GM21367 (cell line): ENCODE measurements around the gene GADD45B.
"Not testable (repeated sequence)": the region's sequence is repeated elsewhere in the genome, so short reads cannot be mapped to it uniquely, and the experiment has no call there.

Source experiments
- ATAC-seq: cut with Tn5 transposase; IDR thresholded peaks from one replicate; pipeline ENCODE4 v1.9.1; 2021; ENCODE audit not compliant: unreplicated experiment

GADD45B gene

DNA sequence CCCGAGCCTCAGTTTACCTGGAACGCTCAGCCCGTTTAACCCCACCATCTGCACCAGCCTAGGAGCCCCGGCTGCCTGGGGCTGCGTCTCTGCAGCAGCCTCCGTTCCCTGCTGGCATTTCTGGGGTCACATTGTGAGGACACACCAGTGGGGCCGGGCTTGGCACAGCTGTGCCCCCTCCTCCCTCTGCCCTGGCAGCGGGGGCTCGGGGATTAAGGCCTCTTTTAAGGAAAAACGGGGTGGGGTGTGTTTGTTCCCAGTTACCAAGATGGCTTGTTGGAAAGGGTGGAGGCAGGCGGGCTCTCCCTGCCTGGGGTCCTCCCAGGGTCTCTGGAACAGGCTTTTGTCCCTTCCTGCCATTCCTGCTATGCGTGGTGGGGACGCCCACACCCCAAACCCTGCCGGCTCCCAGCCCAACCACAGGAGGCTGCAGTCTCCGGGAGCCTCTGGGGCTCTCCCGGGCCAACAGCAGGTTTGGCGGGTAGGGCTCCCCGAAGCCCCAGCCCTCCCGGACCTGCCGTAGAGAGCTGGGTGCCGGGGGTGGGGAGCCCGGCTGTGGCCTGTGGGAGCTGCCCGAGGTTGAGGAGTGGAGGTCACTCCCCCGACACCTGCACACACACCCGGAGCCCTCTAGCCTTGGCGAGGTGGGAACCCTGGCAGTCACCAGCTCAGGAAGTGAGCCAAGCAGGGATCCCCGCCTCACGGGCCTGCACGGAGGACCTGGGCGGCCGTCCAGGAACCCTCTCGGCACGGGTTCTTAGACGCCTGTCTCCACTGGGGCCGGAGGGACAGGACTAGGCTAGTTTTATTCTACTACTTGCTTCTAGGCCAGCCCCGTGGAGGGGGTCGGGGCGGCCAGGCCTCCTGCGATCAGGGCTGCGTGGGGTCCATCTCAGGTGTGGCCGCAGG, 36.9 kb downstream of the GADD45B start:
- no peak for ATAC-seq

DNA sequence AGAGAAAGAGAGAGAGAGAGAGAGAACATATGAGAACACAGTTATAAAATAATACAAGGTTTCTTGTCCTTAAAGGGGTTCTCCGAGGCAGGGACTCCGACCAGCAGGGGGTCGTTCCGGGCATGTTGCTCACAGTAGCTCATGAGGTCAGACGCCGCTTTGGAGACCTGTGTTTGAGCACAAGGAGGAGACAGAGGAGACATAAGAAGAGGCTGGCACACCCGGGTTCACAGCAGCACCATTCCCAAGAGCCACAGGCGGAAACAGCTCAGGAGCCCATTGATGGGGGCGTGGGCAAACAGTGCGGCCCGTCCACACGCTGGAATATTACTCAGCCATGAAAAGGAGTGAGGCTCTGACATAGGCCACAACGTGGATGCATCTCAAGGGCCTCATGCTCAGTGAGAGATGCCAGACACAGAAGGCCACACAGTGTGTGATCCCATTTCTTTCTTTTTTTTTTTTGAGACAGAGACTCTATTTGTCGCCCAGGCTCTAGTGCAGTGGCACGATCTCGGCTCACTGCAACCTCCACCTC, 39.1 kb downstream of the GADD45B start:
- no peak for ATAC-seq

- ATAC-seq, result no peak
Observed at GRCh38 chr19:2516727-2517126, 40.8 kb downstream of the GADD45B start.

DNA sequence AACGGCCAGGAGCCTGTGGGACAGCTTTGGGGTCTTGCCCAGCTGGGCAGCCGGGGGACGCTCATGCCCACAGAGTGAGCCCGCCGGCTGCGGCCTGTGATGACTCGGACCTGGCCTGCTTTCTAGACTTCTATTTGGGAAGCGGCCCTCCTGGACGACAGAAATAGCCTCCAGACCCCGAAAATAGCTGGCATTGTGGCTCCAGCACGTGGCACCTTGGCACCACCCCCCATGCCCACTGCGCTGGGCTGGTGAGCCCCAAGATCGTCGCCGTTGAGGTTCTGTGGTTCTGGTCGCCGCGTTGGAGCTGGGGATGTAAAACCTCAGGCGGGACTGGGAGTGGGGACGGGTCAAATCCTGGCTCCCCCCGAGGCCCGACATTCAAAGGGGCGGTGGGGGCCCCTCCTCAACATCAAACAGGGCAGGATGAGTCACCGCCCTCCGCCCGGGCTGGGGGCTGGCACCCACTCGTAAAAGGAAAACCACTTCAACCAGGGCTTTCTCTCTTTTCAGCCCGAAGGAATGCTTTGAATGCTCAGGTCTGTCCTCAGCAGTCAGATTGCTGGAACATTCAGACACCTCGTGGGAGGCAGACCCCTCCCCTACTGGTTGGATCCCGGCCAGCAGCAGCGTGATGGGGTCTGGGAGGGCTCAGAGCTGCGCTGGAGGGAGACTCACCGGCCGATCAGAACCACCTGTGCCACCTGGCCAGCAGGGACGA, 42.1 kb downstream of the GADD45B start:
- no peak for ATAC-seq

GRCh38 chr19:2518856-2519255, 42.9 kb downstream of the GADD45B start:
- ATAC-seq, result not testable (repeated sequence)

DNA sequence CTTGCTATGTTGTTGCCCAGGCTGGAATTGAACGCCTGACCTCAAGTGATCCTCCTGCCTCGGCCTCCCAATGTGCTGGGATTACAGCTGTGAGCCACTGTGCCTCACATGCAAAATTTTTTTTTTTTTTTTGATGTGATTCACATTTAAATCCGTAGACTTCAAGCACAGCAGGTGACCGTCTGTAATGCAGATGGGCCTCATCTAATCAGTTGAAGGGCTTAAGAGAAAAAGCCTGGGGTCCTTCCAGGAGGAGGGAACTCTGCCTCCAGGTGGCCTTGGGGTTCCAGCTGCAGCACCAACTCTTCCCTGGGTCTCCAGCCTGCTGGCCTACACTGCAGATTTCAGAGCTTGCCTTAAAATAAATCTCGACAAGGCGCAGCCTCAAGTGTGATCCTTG, 43.6 kb downstream of the GADD45B start:
- ATAC-seq, result no peak

DNA sequence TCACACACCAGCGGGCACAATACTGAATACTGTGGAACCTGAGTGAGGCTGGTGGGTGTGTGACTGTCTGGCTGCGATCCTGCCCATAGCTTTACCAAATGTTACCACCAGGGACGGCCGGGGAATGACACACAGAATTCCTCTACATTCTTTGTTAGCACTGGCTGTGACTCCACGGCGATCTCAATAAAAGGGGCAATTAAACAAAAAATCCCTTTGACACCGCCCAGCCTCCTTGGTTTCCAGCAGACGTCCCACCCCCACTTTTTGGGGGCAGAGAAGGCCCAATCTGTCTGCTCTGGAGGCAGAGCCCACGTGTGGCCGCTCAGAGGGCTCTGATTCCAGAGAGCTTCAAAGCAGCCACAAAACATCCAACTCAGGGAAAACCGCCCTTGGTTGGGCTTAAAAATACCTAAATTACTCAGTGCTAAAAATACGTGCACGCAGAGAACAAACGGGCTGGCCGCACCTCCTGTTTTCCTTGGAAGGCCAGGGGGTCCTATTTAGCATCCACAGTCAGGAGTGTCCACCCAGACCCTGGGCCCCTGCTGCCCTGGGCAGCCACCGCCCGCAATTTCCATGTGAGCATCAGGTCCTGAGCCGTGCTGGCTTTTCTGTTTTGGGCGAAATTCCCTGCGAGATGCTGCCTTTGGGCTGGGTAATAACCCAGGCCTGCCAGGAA, 47.8 kb downstream of the GADD45B start:
- no peak for ATAC-seq

GRCh38 chr19:2524361-2524839, 48.5 kb downstream of the GADD45B start:
- ATAC-seq, result no peak

- ATAC-seq, result no peak
Observed at GRCh38 chr19:2524840-2525723, 49.2 kb downstream of the GADD45B start.

GRCh38 chr19:2527171-2527570, 51.2 kb downstream of the GADD45B start:
- no peak for ATAC-seq

- ATAC-seq, result no peak
Observed at GRCh38 chr19:2527686-2528085, 51.8 kb downstream of the GADD45B start.
